Activated naive CD4-positive, alpha-beta T cell treated with Interleukin-2 at 50 U/mL for 16 hours (primary cell): ENCODE results near the gene CMBL.
"Not testable (repeated sequence)": the region's sequence is repeated elsewhere in the genome, so short reads cannot be mapped to it uniquely, and the experiment has no call there.

ENCODE experiments used
- DNase-seq: peaks from one replicate; pipeline ENCODE4 v3.0.0-alpha.2; 2020

CMBL gene

GRCh38 chr5:10307206-10308148, at the start of gene CMBL:
TSS of gene CMBL (minus strand) at chr5:10307902. CDS start at chr5:10290762, 17,140 bp downstream.
- DNase-seq = peak; percentile 20

DNA sequence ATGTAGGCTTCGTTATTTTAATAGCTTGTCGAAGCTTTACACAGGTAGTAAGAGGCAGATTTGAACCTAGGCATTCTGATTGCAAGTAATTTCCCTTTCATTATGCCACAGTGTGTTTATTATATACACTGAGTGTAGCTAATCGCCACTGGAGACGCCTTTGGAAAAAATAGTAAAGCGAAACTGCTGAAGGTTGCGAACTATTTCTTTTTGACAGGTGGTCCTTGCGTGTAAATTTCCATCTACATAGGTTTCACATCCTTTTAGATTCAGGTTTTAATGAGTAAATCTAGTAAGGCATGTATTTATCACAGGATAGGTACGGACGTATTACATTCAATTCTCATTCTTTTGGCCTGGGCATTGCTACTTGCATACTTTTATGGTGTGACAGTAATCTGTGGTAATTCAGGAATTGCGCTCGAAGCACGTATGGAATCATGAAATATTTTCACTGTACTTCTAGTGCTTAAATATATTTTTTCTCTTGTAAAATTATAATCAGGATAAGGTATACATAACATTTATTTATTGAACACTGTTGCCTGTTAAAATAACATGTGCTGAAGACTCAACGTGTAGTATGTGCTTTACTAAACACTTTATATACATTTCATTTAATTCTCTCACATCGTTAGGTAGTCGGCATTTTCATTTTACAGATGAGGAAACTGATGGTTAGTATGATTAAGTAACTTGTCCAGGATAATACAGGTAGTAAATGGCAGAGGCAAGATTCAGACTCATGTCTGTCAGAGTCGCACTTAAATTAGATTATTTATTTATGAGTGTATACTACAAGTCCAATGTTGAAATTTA, 47.6 kb upstream of the CMBL start:
- DNase-seq = peak; percentile 17

DNA sequence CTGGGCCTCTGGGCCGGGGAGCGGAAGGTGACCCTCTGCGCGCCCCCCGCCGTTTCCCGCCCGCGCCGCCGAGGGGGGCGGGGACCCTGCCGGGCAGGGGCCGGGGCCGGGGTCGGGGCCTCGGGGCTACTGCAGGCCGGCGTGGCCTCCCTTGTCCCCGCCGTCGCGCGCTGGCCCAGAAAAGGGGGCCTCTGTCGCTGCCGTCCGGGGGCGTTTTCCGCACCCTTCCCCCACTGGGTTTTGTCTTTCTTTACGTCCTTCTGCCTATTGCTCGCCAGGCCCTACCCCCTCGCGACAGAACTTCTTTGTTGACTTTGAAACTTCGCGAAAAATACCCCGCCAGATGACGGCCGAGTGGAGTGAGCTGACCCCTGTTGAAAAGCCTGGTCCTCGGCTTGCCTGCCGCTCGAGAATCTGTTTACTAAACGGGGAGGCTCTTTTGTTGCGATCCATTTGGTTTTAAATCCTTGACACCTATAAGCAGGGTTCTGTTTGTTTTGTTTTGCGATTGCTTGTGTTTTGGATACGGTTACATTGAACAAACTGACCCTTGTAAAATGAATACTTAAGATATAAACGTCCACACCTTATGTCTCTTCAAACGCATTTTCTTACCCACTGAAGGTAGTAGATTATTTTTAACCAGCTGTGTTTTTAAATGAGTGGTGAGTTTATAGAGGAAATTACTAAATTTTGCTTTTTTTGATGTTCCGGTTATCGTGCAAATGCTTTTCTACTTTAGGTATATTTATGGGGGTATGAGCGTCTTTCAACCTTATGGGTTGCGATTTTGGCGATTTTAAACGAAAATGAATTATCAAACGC, 46.6 kb upstream of the CMBL start:
- DNase-seq = peak; percentile 67

DNA sequence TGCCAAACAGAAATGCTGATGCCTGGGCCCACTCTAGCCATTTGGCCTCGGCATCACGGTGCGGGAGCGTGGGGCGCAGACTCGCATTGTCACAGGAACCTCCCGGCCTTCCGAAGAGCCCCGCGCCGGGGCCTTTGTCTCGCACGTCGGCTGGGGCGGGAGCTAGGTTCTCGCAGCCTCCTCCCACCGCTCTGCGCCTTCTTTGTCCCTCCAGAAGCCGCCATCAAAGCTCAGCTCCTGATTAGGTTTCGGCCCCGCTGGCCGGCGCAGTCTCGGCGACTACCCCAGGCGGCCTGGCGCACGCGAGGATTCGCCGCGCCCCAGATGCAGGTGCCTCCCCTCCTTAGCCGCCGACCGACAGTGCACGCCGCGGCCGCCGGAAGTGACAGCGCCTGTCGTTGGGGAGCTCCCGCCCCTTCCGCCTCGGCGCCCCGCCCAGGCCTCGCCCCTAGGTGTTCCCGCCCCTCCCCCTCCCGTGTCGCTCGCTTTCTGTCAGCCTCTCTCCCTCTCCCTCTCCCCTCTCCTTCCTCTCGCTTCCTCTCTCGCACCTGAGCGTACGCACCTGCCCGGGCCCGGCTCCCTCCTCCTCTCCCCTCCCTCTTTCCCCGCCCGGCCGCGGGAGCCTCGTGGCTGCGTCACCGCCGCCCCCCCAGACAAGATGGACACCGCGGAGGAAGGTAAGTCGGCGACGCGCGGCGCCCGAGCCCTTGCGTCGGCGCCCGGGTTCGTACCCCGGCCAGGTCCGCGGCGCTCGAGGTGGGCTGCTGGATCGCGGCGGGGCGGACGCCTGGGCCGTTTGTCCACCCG, 45.7 kb upstream of the CMBL start, which contains the start of gene MARCHF6:
MARCHF6 (plus strand) TSS at position 455 of the 807 bp plus-strand sequence; CDS start at position 659, 204 bp downstream.
- peak; percentile 95 for DNase-seq

- DNase-seq = peak; percentile 59
These were observed 44.9 kb upstream of the CMBL start for GRCh38 chr5:10352430-10353240.

DNA sequence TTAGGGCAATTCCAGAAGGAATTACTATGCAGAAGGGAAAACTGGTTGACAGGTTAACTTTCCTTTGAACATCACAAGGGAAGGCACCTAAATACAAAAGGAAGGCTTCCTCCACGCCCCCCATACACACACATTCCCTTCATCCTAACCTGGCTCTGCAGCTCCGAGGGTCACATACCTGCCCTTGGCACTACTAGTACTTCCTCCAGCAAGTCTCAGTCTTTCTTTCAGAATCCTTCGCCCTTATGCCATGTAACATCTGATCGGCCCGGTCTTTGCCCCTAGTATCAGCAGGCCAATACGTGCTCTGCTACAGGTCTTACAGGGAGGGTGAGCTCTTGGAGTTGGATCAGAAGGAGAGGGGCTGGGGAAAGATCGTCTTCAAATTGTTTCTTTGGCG, 44.2 kb upstream of the CMBL start:
- DNase-seq = no peak

DNA sequence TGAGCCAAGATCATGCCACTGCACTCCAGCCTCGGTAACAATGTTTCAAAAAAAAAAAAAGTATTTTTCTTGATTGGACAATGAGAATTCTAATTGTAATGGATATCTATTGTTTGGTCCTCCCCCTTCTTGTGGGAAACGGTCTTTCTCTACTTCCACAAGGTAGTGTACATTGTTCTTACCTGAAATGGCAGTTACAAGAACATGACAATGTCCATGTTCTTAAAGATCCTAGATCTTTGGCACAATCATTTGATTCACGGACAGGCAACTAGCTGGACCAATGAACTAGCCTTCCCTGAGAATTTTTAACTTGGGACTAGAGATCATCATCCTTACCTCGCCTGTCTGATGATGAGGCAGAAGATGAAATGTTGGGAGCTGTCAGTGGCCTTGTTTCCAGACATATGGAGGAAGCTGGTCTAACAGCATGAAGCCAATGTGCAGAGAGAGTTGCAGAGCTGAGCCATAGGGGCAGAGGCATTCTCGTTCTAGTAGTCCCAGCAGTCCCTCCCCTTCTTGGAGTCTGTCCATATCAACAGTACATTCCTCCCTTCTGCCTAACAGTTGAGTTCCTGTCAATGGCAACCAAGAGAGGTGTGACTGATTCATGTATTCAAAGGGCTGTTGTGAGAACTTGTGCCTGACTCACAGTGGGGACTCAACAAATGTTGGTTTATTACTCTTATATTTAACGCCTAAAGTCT, 43.6 kb upstream of the CMBL start:
- no peak for DNase-seq

DNA sequence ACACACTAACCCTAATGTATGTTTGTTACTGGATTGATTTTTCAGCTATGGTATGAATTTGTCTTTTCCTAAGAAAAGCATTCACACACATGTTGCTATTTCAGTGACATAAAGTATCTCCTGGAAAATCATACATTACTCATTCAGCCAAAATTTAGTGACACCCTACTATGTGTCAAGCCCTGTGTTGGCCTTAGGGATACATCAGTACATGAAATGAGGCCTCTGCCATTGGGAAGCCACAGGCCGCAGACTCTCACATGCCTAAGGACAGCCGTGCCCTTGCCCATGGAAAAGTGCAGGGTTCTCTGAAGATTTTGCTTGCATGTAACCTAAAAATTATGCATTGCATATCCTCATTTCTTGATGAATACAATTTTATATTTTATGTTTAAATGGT, 40.6 kb upstream of the CMBL start:
- no peak for DNase-seq

DNA sequence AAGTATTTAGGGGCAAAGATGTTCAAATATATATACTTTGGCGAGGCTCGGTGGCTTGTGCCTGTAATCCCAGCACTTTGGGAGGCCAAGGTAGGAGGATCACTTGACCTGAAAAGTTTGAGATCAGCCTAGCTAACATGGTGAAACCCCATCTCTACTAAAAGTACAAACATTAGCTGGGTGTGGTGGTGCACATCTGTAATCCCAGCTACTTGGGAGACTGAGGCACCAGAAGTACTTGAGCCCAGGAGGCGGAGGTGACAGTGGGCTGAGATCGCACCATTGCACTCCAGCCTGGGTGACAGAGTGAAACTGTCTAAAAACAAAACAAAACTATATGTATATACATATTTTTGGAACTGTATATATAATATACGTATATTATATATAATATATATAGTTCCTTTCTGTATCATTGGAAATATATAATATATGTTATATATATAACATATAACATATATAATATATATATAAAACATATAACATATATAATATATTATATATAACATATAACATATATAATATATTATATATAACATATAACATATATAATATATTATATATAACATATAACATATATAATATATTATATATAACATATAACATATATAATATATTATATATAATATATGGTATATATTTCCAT, 36.9 kb upstream of the CMBL start:
- DNase-seq = not testable (repeated sequence)

DNA sequence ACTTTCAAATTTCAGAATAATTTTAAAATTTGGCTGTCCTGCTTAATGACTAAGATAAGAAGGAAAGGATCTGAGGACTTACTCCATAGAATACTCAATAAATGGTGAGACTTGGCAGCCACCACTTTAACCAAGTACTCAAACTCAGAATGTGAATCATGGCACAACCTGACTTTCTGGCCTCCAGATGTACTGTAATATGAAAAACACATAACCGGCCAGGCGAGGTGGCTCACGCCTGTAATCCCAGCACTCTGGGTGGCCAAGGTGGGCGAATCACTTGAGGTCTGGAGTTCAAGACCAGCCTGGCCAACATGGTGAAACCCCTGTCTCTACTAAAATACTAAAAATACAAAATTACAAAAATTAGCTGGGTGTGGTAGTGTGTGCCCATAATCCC, 35.8 kb upstream of the CMBL start:
- no peak for DNase-seq

DNA sequence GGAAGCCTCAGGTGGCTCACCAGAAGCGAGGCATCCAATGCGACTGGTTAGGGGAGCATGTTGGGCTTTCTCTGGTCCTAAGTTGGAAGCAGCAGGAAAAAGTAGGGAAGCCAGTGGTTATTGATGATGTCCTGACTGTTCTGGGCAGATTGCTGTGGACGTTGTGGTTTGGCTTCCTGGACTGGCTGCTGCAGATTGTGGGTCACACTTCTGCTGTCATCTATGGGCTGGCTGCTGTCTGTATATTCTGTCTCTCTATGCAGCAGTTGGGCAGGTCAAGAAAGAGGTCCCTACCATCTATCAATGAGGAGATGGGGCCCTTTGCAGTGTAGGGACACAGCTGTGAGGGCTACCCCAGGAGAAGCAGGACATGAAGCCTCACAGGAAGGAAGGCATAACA, 32.3 kb upstream of the CMBL start:
- no peak for DNase-seq

DNA sequence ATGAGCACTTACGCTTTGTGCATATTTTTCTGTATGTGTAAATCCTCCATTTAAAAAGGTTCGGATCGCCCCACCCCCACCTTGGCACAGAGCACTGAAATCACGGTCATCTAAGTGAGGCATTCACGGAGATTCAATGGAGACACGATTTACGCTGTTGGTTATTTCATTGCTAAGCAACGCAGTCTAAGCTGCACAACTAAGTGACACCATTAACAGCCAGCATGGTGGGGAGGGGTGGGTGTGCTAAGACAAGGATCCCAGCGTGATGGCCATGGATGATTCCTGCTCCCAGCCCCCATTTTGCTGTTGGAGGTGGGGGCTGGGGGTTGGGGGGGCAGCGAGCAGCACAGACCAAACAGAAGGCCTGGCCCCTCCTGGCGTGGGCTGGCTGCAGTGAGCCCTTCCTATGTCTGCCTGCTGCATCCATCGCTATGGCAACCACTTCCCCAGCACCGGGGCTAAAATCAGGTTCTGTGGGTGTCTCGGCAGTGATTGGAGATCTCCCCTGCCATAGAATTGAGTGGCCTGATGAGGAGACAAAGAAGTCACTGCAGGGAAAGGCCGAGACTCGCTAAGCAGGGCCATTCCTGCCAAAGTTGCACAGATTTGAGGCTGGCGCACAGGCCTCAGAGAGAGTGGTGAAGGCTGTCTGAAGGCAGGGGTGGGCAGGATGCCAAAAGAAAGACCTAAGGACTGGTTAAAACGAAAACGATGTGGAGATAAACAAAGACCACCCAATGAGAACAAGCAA, 31.5 kb upstream of the CMBL start:
- no peak for DNase-seq

GRCh38 chr5:10338686-10339057, 31.0 kb upstream of the CMBL start:
- no peak for DNase-seq

DNA sequence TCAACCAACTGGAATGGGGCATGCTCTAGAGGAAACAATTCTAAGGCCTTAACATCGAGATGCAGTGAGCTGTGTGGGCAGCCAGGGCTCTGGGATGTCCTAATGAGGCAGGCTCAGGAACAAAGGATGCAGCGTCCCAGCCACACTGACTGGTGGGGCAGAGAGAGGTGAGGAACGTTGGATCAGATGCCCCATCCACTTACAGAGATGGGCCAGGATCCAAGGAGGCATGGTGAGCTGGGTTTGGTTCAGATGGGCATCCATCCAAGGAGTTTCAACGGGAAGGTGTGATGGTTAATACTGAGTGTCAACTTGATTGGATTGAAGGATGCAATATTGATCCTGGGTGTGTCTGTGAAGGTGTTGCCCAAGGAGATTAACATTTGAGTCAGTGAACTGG, 30.3 kb upstream of the CMBL start:
- DNase-seq = no peak

- no peak for DNase-seq
These were observed 29.4 kb upstream of the CMBL start for GRCh38 chr5:10337107-10337506.

- no peak for DNase-seq
These were observed 28.2 kb upstream of the CMBL start for GRCh38 chr5:10335711-10336470.

- no peak for DNase-seq
These were observed 27.1 kb upstream of the CMBL start for GRCh38 chr5:10334831-10335230.
